Activated CD8-positive, alpha-beta memory T cell treated with anti-CD3 and anti-CD28 coated beads, Interleukin-2, amount 50 U/mL, for 24 hours (primary cell): ENCODE results near the gene YES1.

ENCODE experiments used
- DNase-seq: peaks from one replicate; pipeline ENCODE4 v3.0.0-alpha.2; 2020; ENCODE audit errors: extremely low read depth

The YES1 gene

GRCh38 chr18:811892-812375 lies at the start of gene YES1:
TSS of gene YES1 (minus strand) at chr18:812242. CDS start at chr18:756827, 55,415 bp downstream.
- peak; percentile 30 for DNase-seq

DNA sequence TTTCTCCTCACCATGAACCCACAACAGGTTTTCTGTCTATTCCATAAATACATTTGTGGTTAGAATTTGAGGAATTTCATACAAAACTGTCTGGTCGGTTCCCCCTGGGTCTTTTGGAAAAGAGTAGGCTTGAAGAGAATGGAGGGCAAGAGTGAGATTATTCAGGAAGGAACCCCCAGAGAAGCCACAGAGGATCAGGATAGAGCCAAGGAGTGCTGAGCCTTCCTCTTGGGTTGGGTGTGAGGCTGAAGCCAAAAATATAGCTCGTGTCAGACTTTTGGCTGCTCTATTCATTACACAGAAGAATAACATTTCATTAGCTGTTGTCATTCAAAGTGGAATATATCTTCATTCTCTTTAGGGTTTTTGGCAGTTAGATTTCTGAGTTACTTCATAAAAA lies 45.9 kb upstream of the YES1 start:
- no peak for DNase-seq

DNA sequence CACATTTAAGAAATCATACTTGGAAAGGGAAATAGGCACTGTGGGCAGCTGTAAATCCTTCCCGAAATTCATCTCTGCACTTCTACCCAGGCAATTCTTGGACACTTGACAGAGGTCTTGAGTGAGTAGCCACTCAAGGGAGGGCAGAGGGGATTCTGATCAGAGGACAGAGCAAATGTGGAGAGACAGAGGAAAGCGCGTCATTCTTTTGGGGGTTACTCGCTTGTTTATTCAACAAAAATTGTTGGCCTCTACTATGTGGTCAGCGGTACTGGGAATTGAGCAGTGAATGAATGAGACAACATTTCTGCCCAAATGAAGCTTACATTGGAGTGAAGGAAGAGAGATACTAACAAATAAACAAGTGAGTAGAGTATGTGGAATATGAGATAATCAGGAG lies 41.4 kb upstream of the YES1 start:
- no peak for DNase-seq

DNA sequence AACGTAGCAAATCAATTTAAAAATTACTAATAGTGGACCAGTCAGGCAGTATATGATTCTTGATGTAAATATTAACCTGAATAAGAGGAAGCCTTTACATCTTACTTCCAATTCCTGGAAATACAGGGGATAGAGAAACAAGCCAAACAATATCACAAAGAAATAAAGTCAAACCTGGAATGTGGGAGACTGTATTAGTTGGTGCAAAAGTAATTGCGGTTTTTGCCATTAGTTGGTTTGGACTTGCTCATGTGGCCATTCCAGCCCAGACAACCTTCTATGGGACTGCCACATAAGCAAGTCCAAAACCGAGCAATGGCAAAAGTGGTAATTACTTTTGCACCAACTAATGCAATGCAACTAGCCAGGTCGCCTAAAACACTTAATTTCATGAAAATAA lies 38.9 kb upstream of the YES1 start:
- DNase-seq: no peak

- no peak for DNase-seq
These were observed 37.0 kb upstream of the YES1 start for GRCh38 chr18:849021-849420.

DNA sequence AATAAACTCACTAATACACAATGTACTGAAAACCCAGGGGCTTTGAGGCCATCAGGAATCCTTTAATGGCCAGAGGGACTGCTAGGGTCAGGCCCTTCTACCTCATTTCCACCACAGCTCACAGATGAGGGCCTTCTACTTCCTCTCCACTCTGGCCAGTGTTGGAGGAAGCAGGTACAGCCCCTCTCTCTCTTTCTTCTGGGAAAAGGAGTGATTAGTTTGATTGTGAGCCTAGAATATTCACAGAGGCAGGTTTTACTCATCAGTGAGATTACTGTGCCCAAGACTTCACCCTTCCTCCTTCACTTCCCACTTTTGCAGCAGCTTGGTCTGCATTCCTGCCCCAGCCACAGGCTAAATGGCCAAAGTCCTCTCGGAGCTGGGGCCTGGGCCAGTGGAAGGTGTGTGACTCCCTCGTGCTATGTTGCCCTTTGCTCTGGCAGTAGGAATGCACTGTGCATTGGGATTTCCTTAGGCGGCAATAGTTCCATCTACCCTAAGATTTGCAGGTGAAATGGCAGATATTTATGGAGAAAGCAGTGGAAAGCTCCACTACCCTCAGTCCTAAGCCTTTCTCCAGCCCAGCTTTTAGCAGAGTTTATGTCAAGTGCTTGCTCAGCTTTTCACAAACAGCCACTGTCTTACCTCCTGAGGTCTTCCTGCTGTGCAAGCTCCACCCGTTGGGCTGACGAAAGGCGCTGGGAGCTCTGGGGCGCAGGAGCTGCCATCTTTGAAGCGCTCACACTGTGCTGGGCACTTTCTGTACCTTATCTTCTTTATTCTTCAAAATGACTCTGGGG lies 36.2 kb upstream of the YES1 start:
- no peak for DNase-seq

- DNase-seq: no peak
These were observed 33.2 kb upstream of the YES1 start for GRCh38 chr18:845152-845819.

GRCh38 chr18:841647-842370 lies 29.8 kb upstream of the YES1 start:
- no peak for DNase-seq

GRCh38 chr18:840516-840915 lies 28.5 kb upstream of the YES1 start:
- DNase-seq: no peak

- no peak for DNase-seq
These were observed 28.0 kb upstream of the YES1 start for GRCh38 chr18:840023-840408.

- peak; percentile 62 for DNase-seq
These were observed 27.4 kb upstream of the YES1 start for GRCh38 chr18:839224-840022.

DNA sequence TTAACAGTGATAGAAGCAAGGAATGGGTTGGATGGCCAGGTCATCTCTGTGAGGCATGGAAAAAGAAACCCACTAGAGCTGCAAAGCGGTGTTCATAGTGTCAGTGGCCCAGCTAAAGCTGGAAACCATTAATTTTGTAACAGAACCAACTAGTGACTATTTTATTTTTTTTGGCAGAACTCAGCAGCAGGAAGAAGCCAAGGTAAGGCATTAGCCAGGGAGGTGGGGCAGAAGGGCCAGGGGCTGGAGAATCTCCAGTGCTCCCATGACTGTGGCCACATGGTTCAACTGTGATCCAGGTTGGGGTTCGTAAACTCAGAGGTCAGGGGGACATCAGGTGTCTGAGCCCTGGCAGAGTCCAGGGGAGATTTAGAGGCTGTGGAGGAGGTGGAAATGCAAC lies 25.9 kb upstream of the YES1 start:
- DNase-seq: no peak

- no peak for DNase-seq
These were observed 22.2 kb upstream of the YES1 start for GRCh38 chr18:834082-834720.

DNA sequence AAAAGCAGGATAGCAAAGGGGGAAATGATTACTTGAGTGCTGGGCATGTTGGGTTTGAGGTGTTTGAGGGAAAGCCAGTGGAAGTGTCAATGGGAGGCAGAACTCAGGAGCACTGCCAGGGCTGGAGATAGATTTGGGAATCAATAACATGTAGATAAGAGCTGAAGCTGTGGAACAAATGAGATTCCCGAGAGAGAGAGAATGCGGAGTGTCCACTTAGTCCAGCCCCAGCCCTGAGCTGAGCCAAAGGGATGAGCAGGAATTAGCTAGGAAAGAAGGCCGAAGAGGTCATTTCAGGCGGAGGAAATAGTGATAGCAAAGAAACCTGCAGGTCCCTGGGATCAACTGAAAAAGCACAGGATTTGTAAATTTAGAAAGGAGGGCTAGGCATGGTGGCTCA lies 21.2 kb upstream of the YES1 start:
- no peak for DNase-seq

- no peak for DNase-seq
These were observed 20.1 kb upstream of the YES1 start for GRCh38 chr18:832085-832681.

GRCh38 chr18:830315-830901 lies 18.4 kb upstream of the YES1 start:
- DNase-seq: no peak

- no peak for DNase-seq
These were observed 17.4 kb upstream of the YES1 start for GRCh38 chr18:829432-829831.

- no peak for DNase-seq
These were observed 15.1 kb upstream of the YES1 start for GRCh38 chr18:827093-827677.

GRCh38 chr18:825891-826585 lies 14.0 kb upstream of the YES1 start:
- no peak for DNase-seq

- no peak for DNase-seq
These were observed 12.1 kb upstream of the YES1 start for GRCh38 chr18:824179-824578.
